Ishikawa (cell line): ENCODE results near the gene TNFRSF25.

ENCODE experiments used
- CEBPB ChIP-seq: IDR thresholded peaks from 2 replicates; pipeline ENCODE4 v1.6.1; 2012
- CREB1 ChIP-seq: IDR thresholded peaks from 2 replicates; pipeline ENCODE4 v1.6.1; 2012; ENCODE audit warnings: low read depth
- EGR1 ChIP-seq: IDR thresholded peaks from 2 replicates; pipeline ENCODE4 v1.6.1; 2012
- EP300 ChIP-seq: IDR thresholded peaks from 2 replicates; pipeline ENCODE4 v1.6.1; 2012; ENCODE audit warnings: borderline replicate concordance
- FOXM1 ChIP-seq: IDR thresholded peaks from 2 replicates; pipeline ENCODE4 v1.6.1; 2012; ENCODE audit warnings: low read depth, borderline replicate concordance
- NFIC ChIP-seq: IDR thresholded peaks from 2 replicates; pipeline ENCODE4 v1.6.1; 2012
- RAD21 ChIP-seq: IDR thresholded peaks from 2 replicates; pipeline ENCODE4 v1.6.1; 2012; ENCODE audit warnings: low read depth
- TAF1 ChIP-seq: IDR thresholded peaks from 2 replicates; pipeline ENCODE4 v1.6.1; 2012; ENCODE audit warnings: low read depth, mild to moderate bottlenecking
- TCF12 ChIP-seq: IDR thresholded peaks from 2 replicates; pipeline ENCODE4 v1.6.1; 2012; ENCODE audit warnings: low read depth
- TEAD4 ChIP-seq: IDR thresholded peaks from 2 replicates; pipeline ENCODE4 v1.6.1; 2012
- YY1 ChIP-seq: IDR thresholded peaks from 2 replicates; pipeline ENCODE4 v1.6.1; 2012; ENCODE audit warnings: low read depth
- ZBTB7A ChIP-seq: IDR thresholded peaks from 2 replicates; pipeline ENCODE4 v1.6.1; 2012; ENCODE audit warnings: low read depth
- TF ChIP-seq, protein P1 (sequence below): IDR thresholded peaks from 2 replicates; pipeline ENCODE4 v1.6.1; 2012
- TF ChIP-seq, protein P2 (sequence below): IDR thresholded peaks from 2 replicates; pipeline ENCODE4 v1.6.1; 2012
- TF ChIP-seq, protein P3 (sequence below): IDR thresholded peaks from 2 replicates; pipeline ENCODE4 v1.6.1; 2012; ENCODE audit warnings: low read depth, mild to moderate bottlenecking

Gene TNFRSF25

DNA sequence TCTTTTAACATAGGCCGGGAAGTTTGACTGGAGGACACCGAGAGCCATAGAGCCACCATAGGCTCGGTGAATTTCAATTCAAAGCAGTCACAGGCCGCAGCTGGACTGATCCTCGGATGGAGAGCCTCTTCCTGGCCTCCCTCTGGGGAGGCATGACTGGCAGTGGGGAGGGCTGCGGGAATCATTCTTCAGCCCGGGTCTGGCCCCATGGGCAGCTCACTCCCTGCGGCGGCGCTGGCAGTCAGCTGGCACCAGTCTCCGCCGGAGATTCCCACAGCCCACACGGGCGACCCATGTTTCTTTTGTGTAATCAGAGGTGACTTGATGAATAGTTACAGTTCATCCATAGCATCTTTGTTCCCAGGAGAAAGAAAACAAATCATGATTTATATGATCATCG lies 30.8 kb downstream of the TNFRSF25 start:
- peak; percentile 48 for TF ChIP-seq NFIC
- TF ChIP-seq, protein P1, sequence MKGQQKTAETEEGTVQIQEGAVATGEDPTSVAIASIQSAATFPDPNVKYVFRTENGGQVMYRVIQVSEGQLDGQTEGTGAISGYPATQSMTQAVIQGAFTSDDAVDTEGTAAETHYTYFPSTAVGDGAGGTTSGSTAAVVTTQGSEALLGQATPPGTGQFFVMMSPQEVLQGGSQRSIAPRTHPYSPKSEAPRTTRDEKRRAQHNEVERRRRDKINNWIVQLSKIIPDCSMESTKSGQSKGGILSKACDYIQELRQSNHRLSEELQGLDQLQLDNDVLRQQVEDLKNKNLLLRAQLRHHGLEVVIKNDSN, result no peak
- TF ChIP-seq, protein P2, sequence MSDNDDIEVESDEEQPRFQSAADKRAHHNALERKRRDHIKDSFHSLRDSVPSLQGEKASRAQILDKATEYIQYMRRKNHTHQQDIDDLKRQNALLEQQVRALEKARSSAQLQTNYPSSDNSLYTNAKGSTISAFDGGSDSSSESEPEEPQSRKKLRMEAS, result no peak
- TF ChIP-seq RAD21, result no peak
- TF ChIP-seq EGR1, result no peak
- TF ChIP-seq ZBTB7A, result no peak
- TF ChIP-seq TAF1, result no peak
- no peak for TF ChIP-seq FOXM1
- peak; percentile 60; the same call in 1 of the 2 replicates for TF ChIP-seq EP300
- TF ChIP-seq CEBPB, result no peak
- peak; percentile 58 for TF ChIP-seq TCF12
- TF ChIP-seq TEAD4, result no peak
- no peak for TF ChIP-seq CREB1
- TF ChIP-seq YY1, result no peak
- TF ChIP-seq, protein P3, sequence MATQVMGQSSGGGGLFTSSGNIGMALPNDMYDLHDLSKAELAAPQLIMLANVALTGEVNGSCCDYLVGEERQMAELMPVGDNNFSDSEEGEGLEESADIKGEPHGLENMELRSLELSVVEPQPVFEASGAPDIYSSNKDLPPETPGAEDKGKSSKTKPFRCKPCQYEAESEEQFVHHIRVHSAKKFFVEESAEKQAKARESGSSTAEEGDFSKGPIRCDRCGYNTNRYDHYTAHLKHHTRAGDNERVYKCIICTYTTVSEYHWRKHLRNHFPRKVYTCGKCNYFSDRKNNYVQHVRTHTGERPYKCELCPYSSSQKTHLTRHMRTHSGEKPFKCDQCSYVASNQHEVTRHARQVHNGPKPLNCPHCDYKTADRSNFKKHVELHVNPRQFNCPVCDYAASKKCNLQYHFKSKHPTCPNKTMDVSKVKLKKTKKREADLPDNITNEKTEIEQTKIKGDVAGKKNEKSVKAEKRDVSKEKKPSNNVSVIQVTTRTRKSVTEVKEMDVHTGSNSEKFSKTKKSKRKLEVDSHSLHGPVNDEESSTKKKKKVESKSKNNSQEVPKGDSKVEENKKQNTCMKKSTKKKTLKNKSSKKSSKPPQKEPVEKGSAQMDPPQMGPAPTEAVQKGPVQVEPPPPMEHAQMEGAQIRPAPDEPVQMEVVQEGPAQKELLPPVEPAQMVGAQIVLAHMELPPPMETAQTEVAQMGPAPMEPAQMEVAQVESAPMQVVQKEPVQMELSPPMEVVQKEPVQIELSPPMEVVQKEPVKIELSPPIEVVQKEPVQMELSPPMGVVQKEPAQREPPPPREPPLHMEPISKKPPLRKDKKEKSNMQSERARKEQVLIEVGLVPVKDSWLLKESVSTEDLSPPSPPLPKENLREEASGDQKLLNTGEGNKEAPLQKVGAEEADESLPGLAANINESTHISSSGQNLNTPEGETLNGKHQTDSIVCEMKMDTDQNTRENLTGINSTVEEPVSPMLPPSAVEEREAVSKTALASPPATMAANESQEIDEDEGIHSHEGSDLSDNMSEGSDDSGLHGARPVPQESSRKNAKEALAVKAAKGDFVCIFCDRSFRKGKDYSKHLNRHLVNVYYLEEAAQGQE, result no peak

DNA sequence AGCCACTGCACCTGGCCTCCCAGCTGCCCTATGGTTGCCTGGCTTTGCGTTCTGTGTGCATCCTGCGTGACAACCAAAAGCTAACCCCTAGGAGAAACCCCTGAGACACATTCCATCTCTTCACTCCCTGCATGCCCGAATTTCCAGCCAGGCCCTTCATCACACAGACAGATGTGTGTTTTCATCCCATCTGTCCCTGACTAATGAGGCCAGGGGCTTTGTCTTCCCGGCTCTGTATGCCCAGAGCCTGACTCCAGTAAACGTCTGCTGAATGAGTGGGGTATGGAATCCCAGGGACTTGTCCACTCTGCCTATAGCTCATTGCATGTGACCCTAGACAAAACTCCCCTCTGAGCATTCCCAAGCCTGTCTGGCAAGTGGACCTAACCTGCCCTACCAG lies 31.8 kb downstream of the TNFRSF25 start:
- TF ChIP-seq, protein P2, result 0 out of 2 replicates have a peak, but pooled peaks have one; percentile 14
- no peak for TF ChIP-seq TCF12
- TF ChIP-seq, protein P3, result no peak
- no peak for TF ChIP-seq ZBTB7A
- TF ChIP-seq FOXM1, result no peak
- TF ChIP-seq, protein P1, result no peak

DNA sequence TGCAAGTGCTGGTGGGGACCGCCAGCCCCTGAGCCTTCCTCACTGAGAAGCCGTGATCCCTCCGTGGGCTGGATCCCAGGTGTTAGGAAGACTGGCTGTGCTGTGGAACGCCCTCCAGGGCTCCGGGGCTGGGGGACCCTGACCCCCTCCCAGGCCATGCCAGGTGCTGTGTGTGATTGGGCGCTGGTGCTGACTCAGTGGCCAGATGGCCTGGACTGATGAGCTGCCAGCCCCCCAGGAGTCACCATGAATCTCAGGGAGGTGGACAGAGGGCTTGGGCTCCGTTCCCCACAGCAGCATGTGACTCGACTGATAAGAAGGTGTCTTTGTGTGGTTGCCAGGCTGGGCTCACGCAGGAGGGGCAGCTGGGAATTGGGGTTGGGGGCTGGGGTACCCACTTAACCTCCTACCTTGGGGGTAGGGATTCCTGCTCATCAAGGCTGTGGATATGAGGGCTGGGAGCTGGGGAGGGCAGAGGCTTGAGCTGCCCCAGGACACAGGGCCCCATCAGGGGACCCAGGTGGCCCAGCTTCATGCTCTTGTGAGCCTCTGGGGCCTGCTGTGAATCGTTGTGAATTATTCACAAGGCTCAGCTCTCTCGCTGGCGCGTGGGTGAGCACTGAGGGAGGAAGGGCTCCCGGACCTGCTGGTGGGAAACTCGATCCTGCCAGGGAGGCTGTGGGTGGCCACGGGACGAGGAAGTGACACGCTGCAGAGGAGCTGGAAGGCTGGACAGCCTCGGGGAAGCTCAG lies 36.1 kb downstream of the TNFRSF25 start:
- 0 out of 2 replicates have a peak, but pooled peaks have one; percentile 21 for TF ChIP-seq TCF12
- peak; percentile 73; the same call in 1 of the 2 replicates for TF ChIP-seq EGR1
- TF ChIP-seq ZBTB7A, result peak; percentile 62; the same call in 1 of the 2 replicates
- peak; percentile 32; the same call in 1 of the 2 replicates for TF ChIP-seq EP300

DNA sequence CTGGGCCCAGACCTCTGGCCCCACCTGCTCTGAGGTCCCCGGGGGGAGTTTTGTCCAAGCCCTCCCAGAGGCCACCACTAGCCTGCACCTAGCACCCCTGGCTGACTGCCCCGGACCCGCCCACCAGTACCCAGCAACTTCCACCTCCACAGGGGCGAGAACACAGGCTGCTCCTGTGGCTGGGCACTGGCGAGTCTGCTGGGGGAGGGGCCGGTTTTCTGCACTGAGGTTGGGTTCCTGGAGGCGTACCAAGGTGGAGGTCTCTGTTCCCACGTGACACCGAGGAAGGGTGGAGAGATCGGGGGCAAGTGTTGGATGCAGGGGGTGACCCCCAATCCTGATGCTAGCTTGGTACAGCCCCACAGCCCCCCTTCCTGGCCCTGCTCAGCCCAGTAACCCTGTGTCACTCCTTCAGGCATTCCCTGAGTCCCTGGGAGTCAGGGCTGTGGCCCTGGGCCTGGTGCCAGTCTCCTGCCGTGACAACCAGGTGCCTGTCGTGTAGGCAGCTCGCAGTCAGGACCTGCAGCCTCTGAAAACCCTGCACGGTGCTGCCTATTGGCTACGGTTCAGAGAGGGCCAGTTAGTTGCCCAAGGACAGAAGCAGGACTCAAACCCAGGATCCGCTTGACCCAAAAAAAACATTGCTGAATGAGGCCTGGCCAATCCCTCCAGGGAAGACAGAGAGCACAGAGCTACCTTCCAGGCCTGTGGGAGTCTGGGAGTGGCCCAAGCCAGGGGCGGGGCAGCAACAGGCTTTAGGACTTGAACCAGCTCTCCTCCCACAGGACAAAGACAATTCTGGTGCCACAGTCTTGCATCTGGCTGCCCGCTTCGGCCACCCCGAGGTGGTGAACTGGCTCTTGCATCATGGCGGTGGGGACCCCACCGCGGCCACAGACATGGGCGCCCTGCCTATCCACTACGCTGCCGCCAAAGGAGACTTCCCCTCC lies 38.3 kb downstream of the TNFRSF25 start:
- TF ChIP-seq, protein P1, result peak; percentile 76; the same call in 1 of the 2 replicates
- TF ChIP-seq ZBTB7A (peak; percentile 53; the same call in 1 of the 2 replicates), TEAD4 (no peak; the same call in 1 of the 2 replicates), FOXM1 (peak; percentile 44; the same call in 1 of the 2 replicates), NFIC (peak; percentile 89), CEBPB (no peak), EGR1 (peak; percentile 35; the same call in 1 of the 2 replicates), EP300 (peak; percentile 67; the same call in 1 of the 2 replicates), TCF12 (peak; percentile 85), TAF1 (no peak)
- TF ChIP-seq, protein P2, result 0 out of 2 replicates have a peak, but pooled peaks have one; percentile 48
- TF ChIP-seq, protein P3, result no peak
